B cell (primary cell): Measurements from ENCODE around the gene PLCG2.

ENCODE experiments used
- CTCF ChIP-seq: fragments of 200-600 bp; IDR thresholded peaks from one replicate; pipeline ENCODE4 v1.8.0; 2022; ENCODE audit warnings: antibody characterized with exemption, mild to moderate bottlenecking
- EZH2 ChIP-seq: IDR thresholded peaks from 2 replicates; pipeline ENCODE4 v1.6.1; 2012; ENCODE audit warnings: borderline replicate concordance, low read depth, mild to moderate bottlenecking, moderate library complexity, low read length; ENCODE audit not compliant: insufficient read depth, poor library complexity, severe bottlenecking

GRCh38 chr16:81987706-81988105 is 208.6 kb downstream of the PLCG2 start:
- TF ChIP-seq EZH2: no peak
- TF ChIP-seq CTCF: no peak
